Kidney (tissue), 14 donors: Measurements from ENCODE around the gene CELA2A. TPM values are rescaled to one million over a fixed set of nuclear protein-coding genes. Genes with fewer than 3 reads are reported as not detected.

Experiments used
- DNase-seq, 5 donors: peaks; one replicate each; pipeline ENCODE4 v3.0.0-alpha.2; 2013 to 2020
- FAIRE-seq: peaks from 2 replicates; lab custom pipeline; 2012; peaks lifted over from hg19 to GRCh38; lab: Jason Lieb, UNC
- H3K27ac ChIP-seq, 2 donors: one replicate each; pipeline ENCODE4 v1.7.0; 2013; ENCODE audit warnings: low read depth in 2 of 2, low read length in 2 of 2, inconsistent platforms in 1 of 2
- H3K27me3 ChIP-seq: one replicate; pipeline ENCODE4 v1.7.1; 2013; ENCODE audit warnings: low read length, inconsistent platforms; ENCODE audit not compliant: control insufficient read depth, insufficient read depth
- H3K36me3 ChIP-seq, 3 donors: one replicate each; pipeline versions ENCODE4 v1.7.0 to v1.7.1; 2013; ENCODE audit warnings: low read length in 3 of 3, control low read depth in 1 of 3, inconsistent platforms in 1 of 3; ENCODE audit not compliant: insufficient read depth in 3 of 3, control insufficient read depth in 2 of 3
- H3K4me1 ChIP-seq, 3 donors: one replicate each; pipeline versions ENCODE4 v1.7.0 to v1.7.1; 2013; ENCODE audit warnings: low read length in 3 of 3, inconsistent platforms in 1 of 3, low read depth in 1 of 3; ENCODE audit not compliant: control insufficient read depth in 2 of 3, insufficient read depth in 2 of 3
- H3K4me3 ChIP-seq, 3 donors: one replicate each; pipeline versions ENCODE4 v1.7.0 to v1.8.1; 2013; ENCODE audit warnings: low read length in 3 of 3, control low read depth in 1 of 3, inconsistent platforms in 1 of 3
- H3K9ac ChIP-seq, 3 donors: one replicate each; pipeline versions ENCODE4 v1.7.0 to v1.7.1; 2013; ENCODE audit warnings: low read length in 3 of 3, control low read depth in 1 of 3, inconsistent platforms in 1 of 3
- H3K9me3 ChIP-seq, 3 donors: one replicate each; pipeline versions ENCODE4 v1.7.0 to v1.7.1; 2013; ENCODE audit warnings: low read length in 3 of 3, control low read depth in 1 of 3, inconsistent platforms in 1 of 3; ENCODE audit not compliant: control insufficient read depth in 2 of 3, insufficient read depth in 1 of 3
- intact Hi-C: fragments of 100-400 bp; cut with DNase I; formaldehyde crosslinking; loops from one replicate; pipeline ENCODE4 v1.11.1; 2022
- polyA plus RNA-seq: library from polyadenylated mRNA; stranded (reverse); fragments of 350-450 nt; fragmentation: Illumina TruSeq; extraction: RNeasy Lipid Tissue Mini Kit (QIAGEN cat#74804); gene quantifications from one replicate; pipeline ENCODE4 v1.2.3, GENCODE V29; 2014; ENCODE audit warnings: low read depth, low replicate concordance; ENCODE audit not compliant: insufficient read depth
- total RNA-seq: library from RNA; stranded (reverse); fragmentation: NEBNext Ultra II Directional; extraction: Animal tissue kit (Norgen Biotek cat#: 25700); gene quantifications from one replicate; pipeline ENCODE4 v1.2.1, GENCODE V29; 2021
- TF ChIP-seq, protein P1 (sequence below): IDR thresholded peaks from 3 replicates; pipeline ENCODE4 v1.5.1; 2012; ENCODE audit warnings: mild to moderate bottlenecking, moderate library complexity, borderline replicate concordance; ENCODE audit not compliant: insufficient read depth; ENCODE audit errors: extremely low read depth
- donor health status: control.
- donor health status: control.
- donor health status: control.
- donor health status: control.
- donor health status: control.
- donor health status: DM: yes; HTN: yes; CAD: no.
- donor health status: Normal renal cell carcinoma (clear cell type).

CELA2A gene
- total and polyA plus RNA-seq, 2 donors from 2014 or later = not detected

- intact Hi-C loops = no loop called here
- Histone ChIP-seq H3K9ac (no peak overlapping the region), H3K4me1 (no peaks in the 10 kb centered on the region), H3K9me3 (no peaks in the 10 kb centered on the region), H3K4me3 (no peak overlapping the region), H3K27me3 (no peaks in the 10 kb centered on the region), H3K27ac (no peak overlapping the region), H3K36me3 (no peaks in the 10 kb centered on the region)
- TF ChIP-seq, protein P1, sequence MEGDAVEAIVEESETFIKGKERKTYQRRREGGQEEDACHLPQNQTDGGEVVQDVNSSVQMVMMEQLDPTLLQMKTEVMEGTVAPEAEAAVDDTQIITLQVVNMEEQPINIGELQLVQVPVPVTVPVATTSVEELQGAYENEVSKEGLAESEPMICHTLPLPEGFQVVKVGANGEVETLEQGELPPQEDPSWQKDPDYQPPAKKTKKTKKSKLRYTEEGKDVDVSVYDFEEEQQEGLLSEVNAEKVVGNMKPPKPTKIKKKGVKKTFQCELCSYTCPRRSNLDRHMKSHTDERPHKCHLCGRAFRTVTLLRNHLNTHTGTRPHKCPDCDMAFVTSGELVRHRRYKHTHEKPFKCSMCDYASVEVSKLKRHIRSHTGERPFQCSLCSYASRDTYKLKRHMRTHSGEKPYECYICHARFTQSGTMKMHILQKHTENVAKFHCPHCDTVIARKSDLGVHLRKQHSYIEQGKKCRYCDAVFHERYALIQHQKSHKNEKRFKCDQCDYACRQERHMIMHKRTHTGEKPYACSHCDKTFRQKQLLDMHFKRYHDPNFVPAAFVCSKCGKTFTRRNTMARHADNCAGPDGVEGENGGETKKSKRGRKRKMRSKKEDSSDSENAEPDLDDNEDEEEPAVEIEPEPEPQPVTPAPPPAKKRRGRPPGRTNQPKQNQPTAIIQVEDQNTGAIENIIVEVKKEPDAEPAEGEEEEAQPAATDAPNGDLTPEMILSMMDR = no peak
- DNase-seq (no peak), FAIRE-seq (no peak)
Measured at GRCh38 chr1:15442759-15443158, 13.8 kb upstream of the CELA2A start.

DNA sequence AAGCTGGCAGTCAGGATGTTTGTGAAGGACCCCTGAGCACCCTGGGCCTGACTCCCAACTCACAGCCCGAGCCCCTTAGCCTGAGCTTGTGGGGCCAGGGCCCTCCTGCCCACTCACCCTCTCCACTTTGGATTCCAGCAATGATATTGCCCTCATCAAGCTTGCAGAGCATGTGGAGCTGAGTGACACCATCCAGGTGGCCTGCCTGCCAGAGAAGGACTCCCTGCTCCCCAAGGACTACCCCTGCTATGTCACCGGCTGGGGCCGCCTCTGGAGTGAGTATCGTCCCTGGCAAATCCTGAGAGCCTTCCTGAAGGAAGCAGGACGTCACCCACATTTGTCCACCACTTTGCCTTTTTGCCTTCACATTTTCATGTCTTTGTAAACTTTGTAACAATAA, 13.3 kb upstream of the CELA2A start:
- FAIRE-seq (no peak), DNase-seq (no peak)
- Histone ChIP-seq H3K9me3 (no peaks in the 10 kb centered on the region), H3K9ac (no peak overlapping the region), H3K4me3 (no peak overlapping the region), H3K4me1 (no peaks in the 10 kb centered on the region), H3K36me3 (no peaks in the 10 kb centered on the region), H3K27me3 (no peaks in the 10 kb centered on the region), H3K27ac (no peak overlapping the region)
- TF ChIP-seq, protein P1 = no peak
- intact Hi-C loops = no loop called here

GRCh38 chr1:15444468-15445389, 11.8 kb upstream of the CELA2A start:
- FAIRE-seq (no peak), DNase-seq (no peak)
- Histone ChIP-seq H3K36me3 (no peaks in the 10 kb centered on the region), H3K4me1 (no peaks in the 10 kb centered on the region), H3K4me3 (no peak overlapping the region), H3K27me3 (no peaks in the 10 kb centered on the region), H3K9ac (no peak overlapping the region), H3K9me3 (no peaks in the 10 kb centered on the region), H3K27ac (no peak overlapping the region)
- intact Hi-C loops = no loop called here
- TF ChIP-seq, protein P1 = no peak
